SK-N-SH treated with all-trans-retinoic acid at 6 μM for 48 hours (cell line): ENCODE measurements around the gene DYTN.

Source experiments
- ATAC-seq: fragments of 200-7000 bp; cut with Tn5 transposase; 3 replicates; pipeline ENCODE4 v1.9.1; 2020; ENCODE audit warnings: mild to moderate bottlenecking, moderate library complexity
- ARNTL ChIP-seq: fragments of 450-650 bp; formaldehyde crosslinking; IDR thresholded peaks from 2 replicates; pipeline ENCODE4 v1.5.0; 2020; ENCODE audit warnings: low read depth, mild to moderate bottlenecking, moderate library complexity, borderline replicate concordance
- BACH2 ChIP-seq: fragments of 250-450 bp; sonication (Bioruptor Pico); IDR thresholded peaks from 2 replicates; pipeline ENCODE4 v1.9.0; 2021; ENCODE audit warnings: mild to moderate bottlenecking, borderline replicate concordance
- CSDC2 ChIP-seq: fragments of 250-450 bp; sonication (Bioruptor Pico); IDR thresholded peaks from 2 replicates; pipeline ENCODE4 v1.5.0; 2020; ENCODE audit warnings: mild to moderate bottlenecking, moderate library complexity
- CSRNP3 ChIP-seq: fragments of 250-450 bp; sonication (Bioruptor Pico); IDR thresholded peaks from 2 replicates; pipeline ENCODE4 v1.5.1; 2021; ENCODE audit warnings: mild to moderate bottlenecking, moderate library complexity
- ESRRG ChIP-seq: fragments of 250-450 bp; sonication (Bioruptor Pico); IDR thresholded peaks from 2 replicates; pipeline ENCODE4 v1.6.1; 2021; ENCODE audit warnings: mild to moderate bottlenecking
- GLIS3 ChIP-seq: fragments of 250-450 bp; sonication (Bioruptor Pico); IDR thresholded peaks from 2 replicates; pipeline ENCODE4 v1.5.0; 2020; ENCODE audit warnings: mild to moderate bottlenecking, moderate library complexity
- ISL1 ChIP-seq: fragments of 250-450 bp; sonication (Bioruptor Pico); IDR thresholded peaks from 2 replicates; pipeline ENCODE4 v2.1.2; 2022; ENCODE audit warnings: mild to moderate bottlenecking, moderate library complexity
- OSR1 ChIP-seq: fragments of 250-450 bp; sonication (Bioruptor Pico); IDR thresholded peaks from 2 replicates; pipeline ENCODE4 v1.8.0; 2022; ENCODE audit warnings: moderate library complexity, mild to moderate bottlenecking, inconsistent platforms
- PPARA ChIP-seq: fragments of 250-450 bp; sonication (Bioruptor Pico); IDR thresholded peaks from 2 replicates; pipeline ENCODE4 v1.5.0; 2020; ENCODE audit warnings: mild to moderate bottlenecking, borderline replicate concordance
- RARB ChIP-seq: fragments of 250-450 bp; sonication (Bioruptor Pico); IDR thresholded peaks from 2 replicates; pipeline ENCODE4 v1.8.0; 2021; ENCODE audit warnings: mild to moderate bottlenecking, moderate library complexity
- TCF4 ChIP-seq: fragments of 250-450 bp; sonication (Bioruptor Pico); IDR thresholded peaks from 2 replicates; pipeline ENCODE4 v1.8.0; 2021; ENCODE audit warnings: mild to moderate bottlenecking, moderate library complexity, borderline replicate concordance
- TOX ChIP-seq: fragments of 250-450 bp; sonication (Bioruptor Pico); IDR thresholded peaks from 2 replicates; pipeline ENCODE4 v1.8.0; 2021; ENCODE audit warnings: mild to moderate bottlenecking, moderate library complexity, borderline replicate concordance
- ZC3H10 ChIP-seq: fragments of 250-450 bp; sonication (Bioruptor Pico); IDR thresholded peaks from 2 replicates; pipeline ENCODE4 v1.5.1; 2021; ENCODE audit warnings: mild to moderate bottlenecking, moderate library complexity
- ZFP30 ChIP-seq: fragments of 450-650 bp; formaldehyde crosslinking; IDR thresholded peaks from 2 replicates; pipeline ENCODE4 v1.5.0; 2022; ENCODE audit warnings: mild to moderate bottlenecking, moderate library complexity
- ZNF565 ChIP-seq: fragments of 450-650 bp; formaldehyde crosslinking; conservative IDR thresholded peaks from 2 replicates; pipeline ENCODE4 v1.5.0; 2020; ENCODE audit warnings: low read depth, mild to moderate bottlenecking, moderate library complexity
- ZNF70 ChIP-seq: fragments of 450-650 bp; formaldehyde crosslinking; IDR thresholded peaks from 2 replicates; pipeline ENCODE4 v1.5.0; 2020; ENCODE audit warnings: mild to moderate bottlenecking, moderate library complexity
- ZNF8 ChIP-seq: fragments of 450-650 bp; formaldehyde crosslinking; IDR thresholded peaks from 2 replicates; pipeline ENCODE4 v1.5.0; 2020; ENCODE audit warnings: mild to moderate bottlenecking, moderate library complexity
- TF ChIP-seq, protein P1 (sequence below): fragments of 250-450 bp; sonication (Bioruptor Pico); IDR thresholded peaks from 2 replicates; pipeline ENCODE4 v1.8.0; 2021; ENCODE audit warnings: low read depth, mild to moderate bottlenecking, moderate library complexity, borderline replicate concordance
- TF ChIP-seq, protein P2 (sequence below): fragments of 250-450 bp; sonication (Bioruptor Pico); IDR thresholded peaks from 2 replicates; pipeline ENCODE4 v1.5.0; 2020; ENCODE audit warnings: mild to moderate bottlenecking, moderate library complexity
- TF ChIP-seq, protein P3 (sequence below): fragments of 250-450 bp; sonication (Bioruptor Pico); IDR thresholded peaks from 2 replicates; pipeline ENCODE4 v1.5.1; 2020; ENCODE audit warnings: low read depth, mild to moderate bottlenecking, moderate library complexity
- TF ChIP-seq, protein P4 (sequence below): fragments of 250-450 bp; sonication (Bioruptor Pico); IDR thresholded peaks from 2 replicates; pipeline ENCODE4 v1.8.0; 2020; ENCODE audit warnings: mild to moderate bottlenecking, moderate library complexity, borderline replicate concordance

DYTN gene

DNA sequence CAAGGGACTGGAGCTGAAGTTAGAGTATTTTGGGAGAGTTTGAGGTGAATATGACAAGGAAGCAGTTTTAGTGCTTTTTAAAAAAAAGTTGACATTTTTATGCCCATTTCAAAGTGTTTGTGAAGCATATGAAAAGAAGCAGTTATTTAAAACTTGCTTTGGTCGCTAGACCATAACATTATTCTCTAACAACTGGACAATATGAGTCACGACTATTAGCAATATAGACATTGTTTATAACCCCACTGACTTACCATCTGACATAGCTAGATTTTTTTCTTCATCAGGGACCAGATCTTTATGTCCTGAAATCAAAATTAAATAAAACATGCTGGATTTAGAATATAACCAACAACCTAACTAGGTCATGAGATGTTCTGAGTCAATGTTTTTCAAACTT lies 22.6 kb upstream of the DYTN start:
- TF ChIP-seq ZNF70 (no peak), ZNF565 (CRISPR knock-in tag) (no peak), ZFP30 (CRISPR knock-in tag) (no peak), PPARA (CRISPR knock-in tag) (no peak), TCF4 (CRISPR knock-in tag) (no peak), RARB (CRISPR knock-in tag) (no peak), ISL1 (CRISPR knock-in tag) (no peak), ZC3H10 (CRISPR knock-in tag) (no peak)
- ATAC-seq: no peak

DNA sequence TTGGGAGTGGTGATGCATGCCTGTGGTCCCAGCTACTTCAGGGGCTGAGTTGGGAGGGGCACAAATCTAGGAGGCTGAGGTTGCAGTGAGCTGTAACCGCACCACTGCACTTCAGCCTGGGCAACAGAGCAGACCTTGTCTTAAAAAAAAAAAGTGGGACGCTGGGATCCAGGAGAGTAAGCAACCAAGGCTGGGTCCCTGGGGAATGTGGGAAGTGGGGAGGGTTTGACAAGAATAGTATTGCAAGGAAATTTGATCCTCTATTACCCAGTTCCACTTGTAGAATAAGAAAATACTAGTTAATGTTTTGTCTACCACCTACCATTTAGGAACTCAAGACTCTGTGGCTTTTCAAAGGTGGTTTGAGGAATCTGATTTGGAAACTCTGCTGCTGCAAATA lies 21.1 kb upstream of the DYTN start:
- TF ChIP-seq ESRRG (CRISPR knock-in tag) (no peak), ZNF8 (CRISPR knock-in tag) (no peak), TCF4 (CRISPR knock-in tag) (no peak), CSRNP3 (CRISPR knock-in tag) (no peak), ZNF70 (no peak), GLIS3 (CRISPR knock-in tag) (no peak), BACH2 (CRISPR knock-in tag) (no peak), ZFP30 (CRISPR knock-in tag) (no peak), ZNF565 (CRISPR knock-in tag) (no peak), ZC3H10 (CRISPR knock-in tag) (no peak), ARNTL (no peak), RARB (CRISPR knock-in tag) (no peak), ISL1 (CRISPR knock-in tag) (no peak), CSDC2 (CRISPR knock-in tag) (no peak), TOX (no peak)
- TF ChIP-seq, protein P1, sequence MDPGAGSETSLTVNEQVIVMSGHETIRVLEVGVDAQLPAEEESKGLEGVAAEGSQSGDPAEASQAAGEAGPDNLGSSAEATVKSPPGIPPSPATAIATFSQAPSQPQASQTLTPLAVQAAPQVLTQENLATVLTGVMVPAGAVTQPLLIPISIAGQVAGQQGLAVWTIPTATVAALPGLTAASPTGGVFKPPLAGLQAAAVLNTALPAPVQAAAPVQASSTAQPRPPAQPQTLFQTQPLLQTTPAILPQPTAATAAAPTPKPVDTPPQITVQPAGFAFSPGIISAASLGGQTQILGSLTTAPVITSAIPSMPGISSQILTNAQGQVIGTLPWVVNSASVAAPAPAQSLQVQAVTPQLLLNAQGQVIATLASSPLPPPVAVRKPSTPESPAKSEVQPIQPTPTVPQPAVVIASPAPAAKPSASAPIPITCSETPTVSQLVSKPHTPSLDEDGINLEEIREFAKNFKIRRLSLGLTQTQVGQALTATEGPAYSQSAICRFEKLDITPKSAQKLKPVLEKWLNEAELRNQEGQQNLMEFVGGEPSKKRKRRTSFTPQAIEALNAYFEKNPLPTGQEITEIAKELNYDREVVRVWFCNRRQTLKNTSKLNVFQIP (CRISPR knock-in tag): no peak
- TF ChIP-seq, protein P2, sequence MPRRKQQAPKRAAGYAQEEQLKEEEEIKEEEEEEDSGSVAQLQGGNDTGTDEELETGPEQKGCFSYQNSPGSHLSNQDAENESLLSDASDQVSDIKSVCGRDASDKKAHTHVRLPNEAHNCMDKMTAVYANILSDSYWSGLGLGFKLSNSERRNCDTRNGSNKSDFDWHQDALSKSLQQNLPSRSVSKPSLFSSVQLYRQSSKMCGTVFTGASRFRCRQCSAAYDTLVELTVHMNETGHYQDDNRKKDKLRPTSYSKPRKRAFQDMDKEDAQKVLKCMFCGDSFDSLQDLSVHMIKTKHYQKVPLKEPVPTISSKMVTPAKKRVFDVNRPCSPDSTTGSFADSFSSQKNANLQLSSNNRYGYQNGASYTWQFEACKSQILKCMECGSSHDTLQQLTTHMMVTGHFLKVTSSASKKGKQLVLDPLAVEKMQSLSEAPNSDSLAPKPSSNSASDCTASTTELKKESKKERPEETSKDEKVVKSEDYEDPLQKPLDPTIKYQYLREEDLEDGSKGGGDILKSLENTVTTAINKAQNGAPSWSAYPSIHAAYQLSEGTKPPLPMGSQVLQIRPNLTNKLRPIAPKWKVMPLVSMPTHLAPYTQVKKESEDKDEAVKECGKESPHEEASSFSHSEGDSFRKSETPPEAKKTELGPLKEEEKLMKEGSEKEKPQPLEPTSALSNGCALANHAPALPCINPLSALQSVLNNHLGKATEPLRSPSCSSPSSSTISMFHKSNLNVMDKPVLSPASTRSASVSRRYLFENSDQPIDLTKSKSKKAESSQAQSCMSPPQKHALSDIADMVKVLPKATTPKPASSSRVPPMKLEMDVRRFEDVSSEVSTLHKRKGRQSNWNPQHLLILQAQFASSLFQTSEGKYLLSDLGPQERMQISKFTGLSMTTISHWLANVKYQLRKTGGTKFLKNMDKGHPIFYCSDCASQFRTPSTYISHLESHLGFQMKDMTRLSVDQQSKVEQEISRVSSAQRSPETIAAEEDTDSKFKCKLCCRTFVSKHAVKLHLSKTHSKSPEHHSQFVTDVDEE: no peak
- TF ChIP-seq, protein P3, sequence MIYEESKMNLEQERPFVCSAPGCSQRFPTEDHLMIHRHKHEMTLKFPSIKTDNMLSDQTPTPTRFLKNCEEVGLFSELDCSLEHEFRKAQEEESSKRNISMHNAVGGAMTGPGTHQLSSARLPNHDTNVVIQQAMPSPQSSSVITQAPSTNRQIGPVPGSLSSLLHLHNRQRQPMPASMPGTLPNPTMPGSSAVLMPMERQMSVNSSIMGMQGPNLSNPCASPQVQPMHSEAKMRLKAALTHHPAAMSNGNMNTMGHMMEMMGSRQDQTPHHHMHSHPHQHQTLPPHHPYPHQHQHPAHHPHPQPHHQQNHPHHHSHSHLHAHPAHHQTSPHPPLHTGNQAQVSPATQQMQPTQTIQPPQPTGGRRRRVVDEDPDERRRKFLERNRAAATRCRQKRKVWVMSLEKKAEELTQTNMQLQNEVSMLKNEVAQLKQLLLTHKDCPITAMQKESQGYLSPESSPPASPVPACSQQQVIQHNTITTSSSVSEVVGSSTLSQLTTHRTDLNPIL: no peak
- TF ChIP-seq, protein P4, sequence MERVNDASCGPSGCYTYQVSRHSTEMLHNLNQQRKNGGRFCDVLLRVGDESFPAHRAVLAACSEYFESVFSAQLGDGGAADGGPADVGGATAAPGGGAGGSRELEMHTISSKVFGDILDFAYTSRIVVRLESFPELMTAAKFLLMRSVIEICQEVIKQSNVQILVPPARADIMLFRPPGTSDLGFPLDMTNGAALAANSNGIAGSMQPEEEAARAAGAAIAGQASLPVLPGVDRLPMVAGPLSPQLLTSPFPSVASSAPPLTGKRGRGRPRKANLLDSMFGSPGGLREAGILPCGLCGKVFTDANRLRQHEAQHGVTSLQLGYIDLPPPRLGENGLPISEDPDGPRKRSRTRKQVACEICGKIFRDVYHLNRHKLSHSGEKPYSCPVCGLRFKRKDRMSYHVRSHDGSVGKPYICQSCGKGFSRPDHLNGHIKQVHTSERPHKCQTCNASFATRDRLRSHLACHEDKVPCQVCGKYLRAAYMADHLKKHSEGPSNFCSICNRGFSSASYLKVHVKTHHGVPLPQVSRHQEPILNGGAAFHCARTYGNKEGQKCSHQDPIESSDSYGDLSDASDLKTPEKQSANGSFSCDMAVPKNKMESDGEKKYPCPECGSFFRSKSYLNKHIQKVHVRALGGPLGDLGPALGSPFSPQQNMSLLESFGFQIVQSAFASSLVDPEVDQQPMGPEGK (CRISPR knock-in tag): no peak

DNA sequence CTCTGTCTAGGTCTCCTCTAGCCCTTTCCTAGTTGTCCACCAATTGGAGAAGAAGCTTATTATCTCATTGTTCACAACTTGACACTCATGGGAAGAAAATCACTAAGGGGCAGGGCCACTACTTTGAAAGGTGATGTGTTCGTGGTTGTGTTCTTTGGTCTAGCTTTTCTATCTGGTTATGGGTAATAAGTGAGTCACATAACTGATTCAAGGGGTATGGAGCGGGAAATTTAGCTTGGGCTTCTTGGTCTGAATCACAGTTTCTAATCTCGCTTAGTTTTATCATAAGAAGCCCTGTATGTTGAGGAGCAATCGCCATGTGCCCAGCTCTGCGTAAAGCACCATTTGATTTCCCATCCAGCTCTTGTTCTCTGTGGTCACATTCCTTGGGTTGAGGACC lies 18.7 kb upstream of the DYTN start:
- ATAC-seq: no peak
- TF ChIP-seq CSRNP3 (CRISPR knock-in tag): no peak
- TF ChIP-seq ZNF8 (CRISPR knock-in tag): no peak
- TF ChIP-seq, protein P3: no peak
- TF ChIP-seq, protein P4 (CRISPR knock-in tag): no peak
- TF ChIP-seq BACH2 (CRISPR knock-in tag): no peak
- TF ChIP-seq PPARA (CRISPR knock-in tag): no peak
- TF ChIP-seq TOX: no peak
- no peak for TF ChIP-seq ZNF70
- no peak for TF ChIP-seq CSDC2 (CRISPR knock-in tag)
- no peak for TF ChIP-seq GLIS3 (CRISPR knock-in tag)
- TF ChIP-seq OSR1 (CRISPR knock-in tag): no peak
- no peak for TF ChIP-seq ISL1 (CRISPR knock-in tag)

More for the DNA sequence above, 21.1 kb upstream of the DYTN start:
- no peak for ATAC-seq
